Measurements from ENCODE around the gene JRKL.

JRKL gene

GRCh38 chr11:96365493-96365892 is 24.3 kb upstream of the JRKL start:
- no peaks in the 10 kb centered on the region for H3K9me3 ChIP-seq (ENCODE audit: control insufficient read depth, low read length)
- H3K27ac ChIP-seq (ENCODE audit: insufficient read depth, low read length, poor library complexity, severe bottlenecking): no peak overlapping the region
- H3K4me3 ChIP-seq (ENCODE audit: insufficient read depth, low read depth, low read length, poor library complexity, severe bottlenecking): no peak overlapping the region
- no peaks in the 10 kb centered on the region for H3K27me3 ChIP-seq (replicated peaks; ENCODE audit: control insufficient read depth, insufficient read depth, low read length, poor library complexity, severe bottlenecking)
- H3K36me3 ChIP-seq (ENCODE audit: control insufficient read depth, insufficient read depth, low read length): peaks cover 10% of the 10 kb centered on the region
- H3K4me1 ChIP-seq (ENCODE audit: control insufficient read depth, insufficient read depth, low read length, poor library complexity, severe bottlenecking): no peaks in the 10 kb centered on the region
- DNase-seq: no peak

GRCh38 chr11:96366024-96366423 is 23.8 kb upstream of the JRKL start:
- Histone ChIP-seq H3K4me1 (ENCODE audit: control insufficient read depth, insufficient read depth, low read length, poor library complexity, severe bottlenecking) (no peaks in the 10 kb centered on the region), H3K36me3 (ENCODE audit: control insufficient read depth, insufficient read depth, low read length) (peaks cover 10% of the 10 kb centered on the region), H3K9me3 (ENCODE audit: control insufficient read depth, low read length) (no peaks in the 10 kb centered on the region), H3K4me3 (ENCODE audit: insufficient read depth, low read depth, low read length, poor library complexity, severe bottlenecking) (no peak overlapping the region), H3K27ac (ENCODE audit: insufficient read depth, low read length, poor library complexity, severe bottlenecking) (no peak overlapping the region), H3K27me3 (replicated peaks; ENCODE audit: control insufficient read depth, insufficient read depth, low read length, poor library complexity, severe bottlenecking) (no peaks in the 10 kb centered on the region)
- no peak for DNase-seq

- DNase-seq: no peak
- peaks cover 10% of the 10 kb centered on the region for H3K36me3 ChIP-seq (ENCODE audit: control insufficient read depth, insufficient read depth, low read length)
- no peaks in the 10 kb centered on the region for H3K27me3 ChIP-seq (replicated peaks; ENCODE audit: control insufficient read depth, insufficient read depth, low read length, poor library complexity, severe bottlenecking)
- H3K4me1 ChIP-seq (ENCODE audit: control insufficient read depth, insufficient read depth, low read length, poor library complexity, severe bottlenecking): no peaks in the 10 kb centered on the region
- H3K9me3 ChIP-seq (ENCODE audit: control insufficient read depth, low read length): no peaks in the 10 kb centered on the region
- no peak overlapping the region for H3K4me3 ChIP-seq (ENCODE audit: insufficient read depth, low read depth, low read length, poor library complexity, severe bottlenecking)
- H3K27ac ChIP-seq (ENCODE audit: insufficient read depth, low read length, poor library complexity, severe bottlenecking): no peak overlapping the region
Observed at GRCh38 chr11:96367342-96367741, 22.5 kb upstream of the JRKL start.

- peaks cover 10% of the 10 kb centered on the region for H3K36me3 ChIP-seq (ENCODE audit: control insufficient read depth, insufficient read depth, low read length)
- no peaks in the 10 kb centered on the region for H3K9me3 ChIP-seq (ENCODE audit: control insufficient read depth, low read length)
- no peak overlapping the region for H3K4me3 ChIP-seq (ENCODE audit: insufficient read depth, low read depth, low read length, poor library complexity, severe bottlenecking)
- no peaks in the 10 kb centered on the region for H3K27me3 ChIP-seq (replicated peaks; ENCODE audit: control insufficient read depth, insufficient read depth, low read length, poor library complexity, severe bottlenecking)
- no peak overlapping the region for H3K27ac ChIP-seq (ENCODE audit: insufficient read depth, low read length, poor library complexity, severe bottlenecking)
- H3K4me1 ChIP-seq (ENCODE audit: control insufficient read depth, insufficient read depth, low read length, poor library complexity, severe bottlenecking): no peaks in the 10 kb centered on the region
- no peak for DNase-seq
Observed at GRCh38 chr11:96373826-96374225, 16.0 kb upstream of the JRKL start.

GRCh38 chr11:96376796-96377195 is 13.0 kb upstream of the JRKL start:
- no peaks in the 10 kb centered on the region for H3K4me1 ChIP-seq (ENCODE audit: control insufficient read depth, insufficient read depth, low read length, poor library complexity, severe bottlenecking)
- DNase-seq: no peak
- H3K4me3 ChIP-seq (ENCODE audit: insufficient read depth, low read depth, low read length, poor library complexity, severe bottlenecking): no peak overlapping the region
- H3K27ac ChIP-seq (ENCODE audit: insufficient read depth, low read length, poor library complexity, severe bottlenecking): no peak overlapping the region
- no peaks in the 10 kb centered on the region for H3K27me3 ChIP-seq (replicated peaks; ENCODE audit: control insufficient read depth, insufficient read depth, low read length, poor library complexity, severe bottlenecking)
- no peaks in the 10 kb centered on the region for H3K9me3 ChIP-seq (ENCODE audit: control insufficient read depth, low read length)
- peaks cover 15% of the 10 kb centered on the region for H3K36me3 ChIP-seq (ENCODE audit: control insufficient read depth, insufficient read depth, low read length)

- peaks cover 5% of the 10 kb centered on the region for H3K4me1 ChIP-seq (ENCODE audit: control insufficient read depth, insufficient read depth, low read length, poor library complexity, severe bottlenecking)
- H3K27me3 ChIP-seq (replicated peaks; ENCODE audit: control insufficient read depth, insufficient read depth, low read length, poor library complexity, severe bottlenecking): no peaks in the 10 kb centered on the region
- no peak for DNase-seq
- no peaks in the 10 kb centered on the region for H3K9me3 ChIP-seq (ENCODE audit: control insufficient read depth, low read length)
- peaks cover 7% of the 10 kb centered on the region for H3K36me3 ChIP-seq (ENCODE audit: control insufficient read depth, insufficient read depth, low read length)
- H3K4me3 ChIP-seq (ENCODE audit: insufficient read depth, low read depth, low read length, poor library complexity, severe bottlenecking): no peak overlapping the region
- H3K27ac ChIP-seq (ENCODE audit: insufficient read depth, low read length, poor library complexity, severe bottlenecking): no peak overlapping the region
Observed at GRCh38 chr11:96384156-96384555, 5.7 kb upstream of the JRKL start.

GRCh38 chr11:96385187-96385586 is 4.6 kb upstream of the JRKL start:
- Histone ChIP-seq H3K4me3 (ENCODE audit: insufficient read depth, low read depth, low read length, poor library complexity, severe bottlenecking) (no peak overlapping the region), H3K4me1 (ENCODE audit: control insufficient read depth, insufficient read depth, low read length, poor library complexity, severe bottlenecking) (peaks cover 5% of the 10 kb centered on the region), H3K9me3 (ENCODE audit: control insufficient read depth, low read length) (no peaks in the 10 kb centered on the region), H3K36me3 (ENCODE audit: control insufficient read depth, insufficient read depth, low read length) (peaks cover 7% of the 10 kb centered on the region), H3K27ac (ENCODE audit: insufficient read depth, low read length, poor library complexity, severe bottlenecking) (no peak overlapping the region), H3K27me3 (replicated peaks; ENCODE audit: control insufficient read depth, insufficient read depth, low read length, poor library complexity, severe bottlenecking) (no peaks in the 10 kb centered on the region)
- no peak for DNase-seq

GRCh38 chr11:96388891-96389719 is 708 bp upstream of the JRKL start:
- Histone ChIP-seq H3K4me3 (ENCODE audit: insufficient read depth, low read depth, low read length, poor library complexity, severe bottlenecking) (peak overlapping the region; percentile 88), H3K36me3 (ENCODE audit: control insufficient read depth, insufficient read depth, low read length) (no peaks in the 10 kb centered on the region), H3K4me1 (ENCODE audit: control insufficient read depth, insufficient read depth, low read length, poor library complexity, severe bottlenecking) (peaks cover 11% of the 10 kb centered on the region), H3K9me3 (ENCODE audit: control insufficient read depth, low read length) (no peaks in the 10 kb centered on the region), H3K27me3 (replicated peaks; ENCODE audit: control insufficient read depth, insufficient read depth, low read length, poor library complexity, severe bottlenecking) (no peaks in the 10 kb centered on the region), H3K27ac (ENCODE audit: insufficient read depth, low read length, poor library complexity, severe bottlenecking) (peak overlapping the region; percentile 83)
- DNase-seq: no peak

- Histone ChIP-seq H3K9me3 (ENCODE audit: control insufficient read depth, low read length) (no peaks in the 10 kb centered on the region), H3K36me3 (ENCODE audit: control insufficient read depth, insufficient read depth, low read length) (no peaks in the 10 kb centered on the region), H3K4me3 (ENCODE audit: insufficient read depth, low read depth, low read length, poor library complexity, severe bottlenecking) (peak overlapping the region; percentile 88), H3K27ac (ENCODE audit: insufficient read depth, low read length, poor library complexity, severe bottlenecking) (peak overlapping the region; percentile 83), H3K4me1 (ENCODE audit: control insufficient read depth, insufficient read depth, low read length, poor library complexity, severe bottlenecking) (peaks cover 11% of the 10 kb centered on the region), H3K27me3 (replicated peaks; ENCODE audit: control insufficient read depth, insufficient read depth, low read length, poor library complexity, severe bottlenecking) (no peaks in the 10 kb centered on the region)
- DNase-seq: no peak
Observed at GRCh38 chr11:96390488-96390792, 627 bp downstream of the JRKL start.

- Histone ChIP-seq H3K4me1 (ENCODE audit: control insufficient read depth, insufficient read depth, low read length, poor library complexity, severe bottlenecking) (peaks cover 11% of the 10 kb centered on the region), H3K4me3 (ENCODE audit: insufficient read depth, low read depth, low read length, poor library complexity, severe bottlenecking) (no peak overlapping the region), H3K27ac (ENCODE audit: insufficient read depth, low read length, poor library complexity, severe bottlenecking) (no peak overlapping the region), H3K9me3 (ENCODE audit: control insufficient read depth, low read length) (no peaks in the 10 kb centered on the region), H3K27me3 (replicated peaks; ENCODE audit: control insufficient read depth, insufficient read depth, low read length, poor library complexity, severe bottlenecking) (no peaks in the 10 kb centered on the region), H3K36me3 (ENCODE audit: control insufficient read depth, insufficient read depth, low read length) (no peaks in the 10 kb centered on the region)
- DNase-seq: no peak
Observed at GRCh38 chr11:96391698-96392307, 2.0 kb downstream of the JRKL start.

Data from effector memory CD4-positive, alpha-beta T cell (primary cell).